ENCODE data around the gene C13orf46. TPM values are rescaled to one million over a fixed set of nuclear protein-coding genes. Genes with fewer than 3 reads are reported as not detected.
"Not testable (repeated sequence)": the region's sequence is repeated elsewhere in the genome, so short reads cannot be mapped to it uniquely, and the experiment has no call there.

Gene C13orf46
- total RNA-seq, 1 donor from 2014 or later = under 0.01 TPM

DNA sequence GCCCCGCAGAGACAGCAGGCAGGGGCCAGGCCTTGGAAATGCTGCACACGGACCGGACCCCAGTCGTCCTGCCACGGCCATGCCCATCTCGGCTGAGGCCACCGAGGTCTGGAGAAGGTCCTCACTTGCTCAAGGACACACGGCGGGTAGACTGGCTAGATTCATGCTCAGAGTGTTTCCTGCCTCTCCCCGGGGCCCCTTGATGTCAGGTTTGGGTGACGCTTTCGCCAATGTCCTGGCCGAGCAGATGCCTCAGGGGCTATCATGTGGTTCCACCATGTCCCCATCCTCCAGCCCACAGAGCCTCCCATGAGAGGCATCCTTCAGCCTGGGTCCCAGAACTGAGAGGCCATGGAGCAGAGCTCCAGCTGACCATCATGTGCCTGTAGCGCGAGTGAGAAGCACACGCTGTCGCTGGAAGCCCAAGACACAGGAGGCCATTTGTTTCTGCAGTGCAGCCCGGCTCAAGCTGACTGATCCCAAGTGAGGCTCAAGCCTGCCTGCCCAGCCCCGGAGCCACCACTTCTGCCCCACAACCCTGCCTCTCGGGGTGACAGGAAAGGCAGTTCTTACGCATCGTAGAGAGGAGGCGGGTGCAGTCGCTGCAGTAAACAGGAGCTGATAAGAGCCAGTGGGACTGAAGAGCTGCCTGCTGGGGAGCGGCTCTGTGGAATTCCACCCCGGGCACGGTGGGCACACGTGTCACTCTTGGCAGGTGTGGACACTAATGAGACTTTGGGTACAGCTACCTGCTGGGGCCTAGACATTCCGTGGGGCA lies 56.1 kb downstream of the C13orf46 start:
- no peaks in the 10 kb centered on the region for H3K4me1 ChIP-seq (ENCODE audit: control insufficient read depth in 3 of 3, insufficient read depth in 3 of 3, low read length in 3 of 3)
- H3K36me3 ChIP-seq (ENCODE audit: control insufficient read depth in 3 of 3, insufficient read depth in 3 of 3, low read length in 3 of 3) = no peaks in the 10 kb centered on the region
- H3K4me3 ChIP-seq (ENCODE audit: low read length in 3 of 3) = no peak overlapping the region
- H3K9me3 ChIP-seq (ENCODE audit: control insufficient read depth in 3 of 3, low read length in 3 of 3) = peaks cover 0 to 5% (median 4%) of the 10 kb centered on the region in 3 donors
- H3K27ac ChIP-seq (ENCODE audit: low read depth, low read length) = no peak overlapping the region
- H3K9ac ChIP-seq (ENCODE audit: low read depth in 1 of 3, low read length in 3 of 3) = no peak overlapping the region
- H3K27me3 ChIP-seq (ENCODE audit: control insufficient read depth in 3 of 3, insufficient read depth in 3 of 3, low read length in 3 of 3) = peaks cover 24 to 43% (median 35%) of the 10 kb centered on the region in 3 donors

GRCh38 chr13:113917096-113917495 lies 56.8 kb downstream of the C13orf46 start:
- H3K27ac ChIP-seq (ENCODE audit: low read depth, low read length) = no peak overlapping the region

GRCh38 chr13:113916330-113916815 lies 57.5 kb downstream of the C13orf46 start:
- no peaks in the 10 kb centered on the region for H3K36me3 ChIP-seq (ENCODE audit: control insufficient read depth in 3 of 3, insufficient read depth in 3 of 3, low read length in 3 of 3)
- no peaks in the 10 kb centered on the region for H3K4me1 ChIP-seq (ENCODE audit: control insufficient read depth in 3 of 3, insufficient read depth in 3 of 3, low read length in 3 of 3)
- H3K9me3 ChIP-seq (ENCODE audit: control insufficient read depth in 3 of 3, low read length in 3 of 3) = peaks cover 0 to 1% (median 0%) of the 10 kb centered on the region in 3 donors
- peaks cover 24 to 43% (median 35%) of the 10 kb centered on the region in 3 donors for H3K27me3 ChIP-seq (ENCODE audit: control insufficient read depth in 3 of 3, insufficient read depth in 3 of 3, low read length in 3 of 3)
- H3K9ac ChIP-seq (ENCODE audit: low read depth in 1 of 3, low read length in 3 of 3) = no peak overlapping the region
- no peak overlapping the region for H3K4me3 ChIP-seq (ENCODE audit: low read length in 3 of 3)
- H3K27ac ChIP-seq (ENCODE audit: low read depth, low read length) = no peak overlapping the region

More at GRCh38 chr13:113917096-113917495, 56.8 kb downstream of the C13orf46 start:
- Histone ChIP-seq H3K4me1 (ENCODE audit: control insufficient read depth in 3 of 3, insufficient read depth in 3 of 3, low read length in 3 of 3) (no peaks in the 10 kb centered on the region), H3K27me3 (ENCODE audit: control insufficient read depth in 3 of 3, insufficient read depth in 3 of 3, low read length in 3 of 3) (peaks cover 24 to 43% (median 35%) of the 10 kb centered on the region in 3 donors), H3K9me3 (ENCODE audit: control insufficient read depth in 3 of 3, low read length in 3 of 3) (peaks cover 0 to 5% (median 4%) of the 10 kb centered on the region in 3 donors), H3K36me3 (ENCODE audit: control insufficient read depth in 3 of 3, insufficient read depth in 3 of 3, low read length in 3 of 3) (no peaks in the 10 kb centered on the region), H3K9ac (ENCODE audit: low read depth in 1 of 3, low read length in 3 of 3) (no peak overlapping the region), H3K4me3 (ENCODE audit: low read length in 3 of 3) (no peak overlapping the region)

DNA sequence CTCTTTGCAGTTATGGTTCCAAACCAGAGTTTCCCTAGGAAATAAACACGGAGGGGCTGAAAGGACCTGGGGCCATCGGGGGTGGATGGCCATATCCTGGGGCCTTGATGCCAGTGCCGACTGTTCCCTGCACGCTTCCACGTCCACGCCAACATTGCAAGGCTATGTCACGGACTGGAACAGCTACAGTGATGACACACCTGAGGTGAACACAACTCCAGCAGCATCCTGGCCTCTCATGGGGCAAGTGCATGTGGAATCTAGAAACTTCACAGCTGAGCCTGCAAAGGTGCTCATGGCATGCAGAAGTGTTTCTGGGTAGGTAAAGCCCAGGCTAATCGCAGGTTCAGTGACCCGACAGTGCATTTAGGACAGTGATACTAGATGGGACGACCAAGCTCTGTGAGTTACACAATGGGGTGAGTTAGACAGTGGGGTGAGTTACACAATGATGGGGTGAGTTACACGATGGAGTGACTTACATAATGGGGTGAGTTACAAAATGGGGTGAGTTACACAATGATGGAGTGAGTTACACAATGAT lies 58.0 kb downstream of the C13orf46 start:
- H3K27ac ChIP-seq (ENCODE audit: low read depth, low read length) = no peak overlapping the region
- H3K27me3 ChIP-seq (ENCODE audit: control insufficient read depth in 3 of 3, insufficient read depth in 3 of 3, low read length in 3 of 3) = peaks cover 24 to 43% (median 35%) of the 10 kb centered on the region in 3 donors
- H3K4me3 ChIP-seq (ENCODE audit: low read length in 3 of 3) = no peak overlapping the region
- H3K9me3 ChIP-seq (ENCODE audit: control insufficient read depth in 3 of 3, low read length in 3 of 3) = no peaks in the 10 kb centered on the region
- no peak overlapping the region for H3K9ac ChIP-seq (ENCODE audit: low read depth in 1 of 3, low read length in 3 of 3)
- no peaks in the 10 kb centered on the region for H3K4me1 ChIP-seq (ENCODE audit: control insufficient read depth in 3 of 3, insufficient read depth in 3 of 3, low read length in 3 of 3)
- no peaks in the 10 kb centered on the region for H3K36me3 ChIP-seq (ENCODE audit: control insufficient read depth in 3 of 3, insufficient read depth in 3 of 3, low read length in 3 of 3)

- peaks cover 24 to 43% (median 35%) of the 10 kb centered on the region in 3 donors for H3K27me3 ChIP-seq (ENCODE audit: control insufficient read depth in 3 of 3, insufficient read depth in 3 of 3, low read length in 3 of 3)
- no peaks in the 10 kb centered on the region for H3K9me3 ChIP-seq (ENCODE audit: control insufficient read depth in 3 of 3, low read length in 3 of 3)
- H3K4me1 ChIP-seq (ENCODE audit: control insufficient read depth in 3 of 3, insufficient read depth in 3 of 3, low read length in 3 of 3) = no peaks in the 10 kb centered on the region
These were observed 58.7 kb downstream of the C13orf46 start for GRCh38 chr13:113915012-113915763.

DNA sequence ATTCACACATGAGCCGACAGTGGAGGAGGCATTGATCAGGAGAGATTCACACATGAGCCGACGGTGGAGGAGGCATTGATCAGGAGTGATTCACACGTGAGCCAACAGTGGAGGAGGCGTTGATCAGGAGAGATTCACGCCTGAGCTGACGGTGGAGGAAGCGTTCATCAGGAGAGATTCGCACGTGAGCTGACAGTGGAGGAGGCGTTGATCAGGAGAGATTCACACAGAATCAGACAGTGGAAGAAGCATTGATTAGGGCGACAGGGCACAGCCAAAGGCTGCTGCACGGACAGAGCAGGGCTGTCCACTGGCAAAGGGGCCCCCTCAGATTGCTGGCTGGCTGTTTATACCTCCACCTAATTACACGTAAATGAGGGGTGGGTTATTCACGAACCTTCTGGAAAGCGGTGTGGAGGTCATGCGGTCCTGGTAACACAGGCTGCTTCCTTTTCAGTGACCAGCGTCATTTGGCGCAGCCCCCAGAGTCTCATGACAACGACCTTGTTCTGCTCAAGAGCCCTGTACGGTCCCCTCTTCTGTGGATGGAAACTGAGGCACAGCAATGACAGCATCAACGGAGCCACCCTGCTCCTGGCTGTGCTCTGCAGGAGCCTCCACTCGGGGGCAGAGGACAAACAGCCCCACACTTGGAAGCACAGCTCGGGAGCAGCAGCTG lies 59.4 kb downstream of the C13orf46 start:
- Histone ChIP-seq H3K4me3 (ENCODE audit: low read length in 3 of 3) (no peak overlapping the region), H3K9ac (ENCODE audit: low read depth in 1 of 3, low read length in 3 of 3) (no peak overlapping the region), H3K27ac (ENCODE audit: low read depth, low read length) (no peak overlapping the region), H3K9me3 (ENCODE audit: control insufficient read depth in 3 of 3, low read length in 3 of 3) (no peaks in the 10 kb centered on the region), H3K27me3 (ENCODE audit: control insufficient read depth in 3 of 3, insufficient read depth in 3 of 3, low read length in 3 of 3) (peaks cover 24 to 43% (median 35%) of the 10 kb centered on the region in 3 donors), H3K4me1 (ENCODE audit: control insufficient read depth in 3 of 3, insufficient read depth in 3 of 3, low read length in 3 of 3) (no peaks in the 10 kb centered on the region), H3K36me3 (ENCODE audit: control insufficient read depth in 3 of 3, insufficient read depth in 3 of 3, low read length in 3 of 3) (no peaks in the 10 kb centered on the region)

More at GRCh38 chr13:113915012-113915763, 58.7 kb downstream of the C13orf46 start:
- H3K9ac ChIP-seq (ENCODE audit: low read depth in 1 of 3, low read length in 3 of 3) = no peak overlapping the region
- no peak overlapping the region for H3K4me3 ChIP-seq (ENCODE audit: low read length in 3 of 3)
- H3K36me3 ChIP-seq (ENCODE audit: control insufficient read depth in 3 of 3, insufficient read depth in 3 of 3, low read length in 3 of 3) = no peaks in the 10 kb centered on the region
- no peak overlapping the region for H3K27ac ChIP-seq (ENCODE audit: low read depth, low read length)

DNA sequence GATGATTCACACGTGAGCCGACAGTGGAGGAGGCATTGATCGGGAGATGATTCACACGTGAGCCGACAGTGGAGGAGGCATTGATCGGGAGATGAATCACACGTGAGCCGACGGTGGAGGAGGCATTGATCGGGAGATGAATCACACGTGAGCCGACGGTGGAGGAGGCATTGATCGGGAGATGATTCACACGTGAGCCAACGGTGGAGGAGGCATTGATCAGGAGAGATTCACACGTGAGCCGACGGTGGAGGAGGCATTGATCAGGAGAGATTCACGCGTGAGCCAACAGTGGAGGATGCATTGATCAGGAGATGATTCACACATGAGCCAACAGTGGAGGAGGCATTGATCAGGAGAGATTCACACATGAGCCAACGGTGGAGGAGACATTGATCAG lies 60.0 kb downstream of the C13orf46 start:
- H3K4me1 ChIP-seq (ENCODE audit: control insufficient read depth in 3 of 3, insufficient read depth in 3 of 3, low read length in 3 of 3); H3K9me3 ChIP-seq (ENCODE audit: control insufficient read depth in 3 of 3, low read length in 3 of 3); H3K9ac ChIP-seq (ENCODE audit: low read depth in 1 of 3, low read length in 3 of 3); H3K4me3 ChIP-seq (ENCODE audit: low read length in 3 of 3); H3K36me3 ChIP-seq (ENCODE audit: control insufficient read depth in 3 of 3, insufficient read depth in 3 of 3, low read length in 3 of 3); H3K27ac ChIP-seq (ENCODE audit: low read depth, low read length): not testable (repeated sequence)
- peaks cover 24 to 43% (median 35%) of the 10 kb centered on the region in 3 donors for H3K27me3 ChIP-seq (ENCODE audit: control insufficient read depth in 3 of 3, insufficient read depth in 3 of 3, low read length in 3 of 3)

GRCh38 chr13:113913408-113913807 lies 60.5 kb downstream of the C13orf46 start:
- H3K36me3 ChIP-seq (ENCODE audit: control insufficient read depth in 3 of 3, insufficient read depth in 3 of 3, low read length in 3 of 3); H3K4me1 ChIP-seq (ENCODE audit: control insufficient read depth in 3 of 3, insufficient read depth in 3 of 3, low read length in 3 of 3); H3K27ac ChIP-seq (ENCODE audit: low read depth, low read length); H3K9me3 ChIP-seq (ENCODE audit: control insufficient read depth in 3 of 3, low read length in 3 of 3); H3K9ac ChIP-seq (ENCODE audit: low read depth in 1 of 3, low read length in 3 of 3); H3K4me3 ChIP-seq (ENCODE audit: low read length in 3 of 3): not testable (repeated sequence)
- H3K27me3 ChIP-seq (ENCODE audit: control insufficient read depth in 3 of 3, insufficient read depth in 3 of 3, low read length in 3 of 3) = peaks cover 24 to 43% (median 33%) of the 10 kb centered on the region in 3 donors

DNA sequence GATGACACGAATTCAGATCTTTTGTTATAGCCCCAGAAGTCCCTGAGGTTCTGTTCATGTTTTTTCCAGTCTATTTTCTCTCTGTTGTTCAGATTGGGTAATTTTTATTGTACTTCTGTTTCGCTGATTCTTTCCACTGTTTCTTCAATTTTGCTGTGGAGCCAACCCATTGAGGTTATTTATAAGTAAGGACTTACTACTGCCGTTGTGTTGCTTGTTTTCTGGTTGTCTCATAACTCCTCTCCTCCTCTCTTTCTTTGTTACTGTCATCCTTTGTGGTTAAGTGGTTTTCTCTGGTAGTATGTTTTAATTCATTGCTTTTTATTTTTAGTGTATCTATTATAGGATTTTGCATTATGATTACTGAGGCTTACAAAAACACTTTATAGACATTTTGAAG lies 61.3 kb downstream of the C13orf46 start:
- H3K4me1 ChIP-seq (ENCODE audit: control insufficient read depth in 3 of 3, insufficient read depth in 3 of 3, low read length in 3 of 3) = no peaks in the 10 kb centered on the region
- H3K9me3 ChIP-seq (ENCODE audit: control insufficient read depth in 3 of 3, low read length in 3 of 3) = no peaks in the 10 kb centered on the region
- H3K36me3 ChIP-seq (ENCODE audit: control insufficient read depth in 3 of 3, insufficient read depth in 3 of 3, low read length in 3 of 3) = no peaks in the 10 kb centered on the region

More for the DNA sequence above, 61.3 kb downstream of the C13orf46 start:
- Histone ChIP-seq H3K27me3 (ENCODE audit: control insufficient read depth in 3 of 3, insufficient read depth in 3 of 3, low read length in 3 of 3) (peaks cover 21 to 37% (median 32%) of the 10 kb centered on the region in 3 donors), H3K4me3 (ENCODE audit: low read length in 3 of 3) (no peak overlapping the region), H3K9ac (ENCODE audit: low read depth in 1 of 3, low read length in 3 of 3) (no peak overlapping the region), H3K27ac (ENCODE audit: low read depth, low read length) (no peak overlapping the region)
